GM13976 (cell line): Measurements from ENCODE around the gene SPTSSB.

Experiments used
- DNase-seq: peaks from one replicate; pipeline ENCODE4 v3.0.0; 2012; ENCODE audit warnings: low spot score
- CTCF ChIP-seq: IDR thresholded peaks from 2 replicates; pipeline ENCODE4 v1.5.1; 2012; ENCODE audit warnings: borderline replicate concordance, mild to moderate bottlenecking; ENCODE audit not compliant: insufficient read depth; ENCODE audit errors: extremely low read depth, missing control alignments, control extremely low read depth
- in situ Hi-C: fragments of 300-500 bp; cut with MboI; formaldehyde crosslinking; loops from one replicate; pipeline ENCODE4 v1.12.0; 2022; ENCODE audit warnings: low sequenced_read_pairs, mixed read lengths, inconsistent platforms; ENCODE audit not compliant: unreplicated experiment

The SPTSSB gene

GRCh38 chr3:161369531-161369930, 1.8 kb downstream of the SPTSSB start:
- no peak for DNase-seq
- in situ Hi-C loops: no loop called here
- no peak for TF ChIP-seq CTCF

- TF ChIP-seq CTCF: no peak
- in situ Hi-C loops: no loop called here
- no peak for DNase-seq
Measured at GRCh38 chr3:161366094-161366493, 5.2 kb downstream of the SPTSSB start.

- in situ Hi-C loops: no loop called here
- DNase-seq: no peak
- TF ChIP-seq CTCF: no peak
Measured at GRCh38 chr3:161358488-161358887, 12.8 kb downstream of the SPTSSB start.

GRCh38 chr3:161356287-161356686, 15.0 kb downstream of the SPTSSB start:
- no peak for TF ChIP-seq CTCF
- no peak for DNase-seq
- in situ Hi-C loops: no loop called here

- DNase-seq: no peak
- in situ Hi-C loops: no loop called here
- TF ChIP-seq CTCF: no peak
Measured at GRCh38 chr3:161355508-161355907, 15.8 kb downstream of the SPTSSB start.

DNA sequence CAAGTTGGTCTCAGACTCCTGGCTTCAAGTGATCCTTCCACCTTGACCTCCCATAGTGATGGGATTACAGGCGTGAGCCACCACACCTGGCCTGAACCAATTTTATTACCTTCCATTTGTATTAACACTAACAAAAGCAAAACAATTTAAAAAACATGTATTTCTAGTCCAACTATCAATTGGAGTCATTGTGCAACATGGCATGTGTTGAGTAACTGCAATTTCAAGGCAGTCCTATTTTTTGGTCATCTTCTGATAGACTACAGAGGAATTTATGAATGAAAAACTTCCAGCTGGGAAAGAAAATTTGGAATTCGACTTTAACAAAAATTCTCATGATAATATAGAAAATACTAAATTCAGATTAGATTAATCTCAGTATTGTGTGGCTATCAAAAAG, 16.8 kb downstream of the SPTSSB start:
- no peak for TF ChIP-seq CTCF
- no peak for DNase-seq
- in situ Hi-C loops: no loop called here

- DNase-seq: no peak
- in situ Hi-C loops: no loop called here
- no peak for TF ChIP-seq CTCF
Measured at GRCh38 chr3:161351330-161351729, 20.0 kb downstream of the SPTSSB start.
